HG02642 (cell line): Measurements from ENCODE around the gene COL26A1.

Experiments
- ATAC-seq: cut with Tn5 transposase; IDR thresholded peaks from one replicate; pipeline ENCODE4 v1.9.1; 2021; ENCODE audit warnings: mild to moderate bottlenecking; ENCODE audit not compliant: unreplicated experiment, poor library complexity

COL26A1 gene

GRCh38 chr7:101368422-101369165 lies 5.9 kb downstream of the COL26A1 start:
- no peak for ATAC-seq

GRCh38 chr7:101370836-101371235 lies 8.2 kb downstream of the COL26A1 start:
- ATAC-seq: no peak

- ATAC-seq: no peak
Measured at GRCh38 chr7:101373812-101374614, 11.3 kb downstream of the COL26A1 start.

- ATAC-seq: no peak
Measured at GRCh38 chr7:101374990-101375389, 12.3 kb downstream of the COL26A1 start.

GRCh38 chr7:101376601-101377000 lies 13.9 kb downstream of the COL26A1 start:
- no peak for ATAC-seq

- no peak for ATAC-seq
Measured at GRCh38 chr7:101377189-101377736, 14.6 kb downstream of the COL26A1 start.

- no peak for ATAC-seq
Measured at GRCh38 chr7:101378751-101379174, 16.1 kb downstream of the COL26A1 start.

- no peak for ATAC-seq
Measured at GRCh38 chr7:101379302-101379701, 16.6 kb downstream of the COL26A1 start.

GRCh38 chr7:101381549-101382111 lies 19.0 kb downstream of the COL26A1 start:
- ATAC-seq: no peak

- ATAC-seq: no peak
Measured at GRCh38 chr7:101382937-101383336, 20.3 kb downstream of the COL26A1 start.

- ATAC-seq: no peak
Measured at GRCh38 chr7:101386177-101386557, 23.5 kb downstream of the COL26A1 start.

GRCh38 chr7:101386558-101387231 lies 24.0 kb downstream of the COL26A1 start:
- no peak for ATAC-seq

GRCh38 chr7:101390901-101391301 lies 28.2 kb downstream of the COL26A1 start:
- ATAC-seq: peak; percentile 93

GRCh38 chr7:101391991-101392390 lies 29.3 kb downstream of the COL26A1 start:
- no peak for ATAC-seq

- no peak for ATAC-seq
Measured at GRCh38 chr7:101393865-101394264, 31.2 kb downstream of the COL26A1 start.

- ATAC-seq: no peak
Measured at GRCh38 chr7:101395376-101395775, 32.7 kb downstream of the COL26A1 start.

- ATAC-seq: no peak
Measured at GRCh38 chr7:101397243-101397642, 34.6 kb downstream of the COL26A1 start.

- ATAC-seq: no peak
Measured at GRCh38 chr7:101397770-101398324, 35.2 kb downstream of the COL26A1 start.

- no peak for ATAC-seq
Measured at GRCh38 chr7:101398396-101399289, 36.0 kb downstream of the COL26A1 start.
